Cardiac fibroblast (primary cell): ENCODE data around the gene SH3BP2.

Experiments used
- DNase-seq, 2 donors: peaks; one replicate each; pipeline versions ENCODE4 v3.0.0 to v3.0.0-alpha.2; 2010; ENCODE audit warnings: low read depth in 2 of 2
- H3K4me3 ChIP-seq, 2 donors: replicated peaks in 1 of 2; 1 replicate in 1 of 2; 2 replicates in 1 of 2; pipeline ENCODE4 v1.5.1; 2011; ENCODE audit warnings: low read depth in 2 of 2, low read length in 2 of 2, mild to moderate bottlenecking in 2 of 2, moderate library complexity in 1 of 2
- TF ChIP-seq, protein P1 (sequence below): IDR thresholded peaks from one replicate; pipeline ENCODE4 v1.5.1; 2011; ENCODE audit warnings: low read depth, mild to moderate bottlenecking, low read length, inconsistent platforms

Gene SH3BP2

DNA sequence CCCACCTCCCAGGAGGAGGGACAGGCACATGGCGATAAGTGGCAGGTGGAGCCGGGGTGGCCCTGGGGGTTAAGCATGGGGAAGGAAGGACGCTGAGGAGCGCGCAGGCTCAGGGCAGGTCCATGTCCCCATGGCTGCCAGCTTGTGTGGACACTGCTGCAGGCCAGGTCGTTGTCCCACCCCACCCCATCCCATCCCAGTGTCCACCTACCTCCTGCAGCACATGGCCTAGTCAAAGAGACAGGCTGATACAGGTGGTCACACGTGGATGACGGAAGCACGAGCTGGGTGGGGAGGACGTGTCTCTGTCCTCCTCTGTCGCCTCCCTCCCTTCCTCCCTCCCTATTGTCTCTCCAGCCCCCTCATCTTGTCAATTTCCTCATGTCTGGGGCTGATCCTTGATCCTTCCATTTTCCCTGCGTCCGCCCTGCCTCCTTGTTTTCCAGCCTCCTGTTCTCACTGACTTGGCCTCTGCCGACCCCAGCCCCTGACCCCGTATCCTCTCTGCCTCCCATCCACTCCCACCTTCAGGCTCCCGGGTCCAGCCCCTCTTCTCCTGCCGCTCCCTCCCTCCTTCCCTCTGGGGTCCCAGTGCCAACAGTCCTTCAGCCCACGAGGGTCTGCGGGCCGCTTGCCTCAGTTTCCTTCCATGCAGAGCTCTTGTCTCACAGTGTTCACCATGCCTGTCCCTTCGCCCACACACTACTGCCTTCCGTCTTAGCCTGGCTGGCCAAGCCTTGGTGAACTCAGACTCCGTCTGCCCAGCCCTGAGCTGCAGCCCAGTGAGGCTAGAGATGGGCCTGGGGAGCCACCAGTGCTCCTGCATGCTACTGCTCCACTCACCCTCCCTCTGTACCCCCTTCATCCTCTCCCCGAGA, 35.2 kb downstream of the SH3BP2 start:
- no peak overlapping the region for H3K4me3 ChIP-seq
- TF ChIP-seq, protein P1, sequence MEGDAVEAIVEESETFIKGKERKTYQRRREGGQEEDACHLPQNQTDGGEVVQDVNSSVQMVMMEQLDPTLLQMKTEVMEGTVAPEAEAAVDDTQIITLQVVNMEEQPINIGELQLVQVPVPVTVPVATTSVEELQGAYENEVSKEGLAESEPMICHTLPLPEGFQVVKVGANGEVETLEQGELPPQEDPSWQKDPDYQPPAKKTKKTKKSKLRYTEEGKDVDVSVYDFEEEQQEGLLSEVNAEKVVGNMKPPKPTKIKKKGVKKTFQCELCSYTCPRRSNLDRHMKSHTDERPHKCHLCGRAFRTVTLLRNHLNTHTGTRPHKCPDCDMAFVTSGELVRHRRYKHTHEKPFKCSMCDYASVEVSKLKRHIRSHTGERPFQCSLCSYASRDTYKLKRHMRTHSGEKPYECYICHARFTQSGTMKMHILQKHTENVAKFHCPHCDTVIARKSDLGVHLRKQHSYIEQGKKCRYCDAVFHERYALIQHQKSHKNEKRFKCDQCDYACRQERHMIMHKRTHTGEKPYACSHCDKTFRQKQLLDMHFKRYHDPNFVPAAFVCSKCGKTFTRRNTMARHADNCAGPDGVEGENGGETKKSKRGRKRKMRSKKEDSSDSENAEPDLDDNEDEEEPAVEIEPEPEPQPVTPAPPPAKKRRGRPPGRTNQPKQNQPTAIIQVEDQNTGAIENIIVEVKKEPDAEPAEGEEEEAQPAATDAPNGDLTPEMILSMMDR, result no peak
- DNase-seq, result no peak

DNA sequence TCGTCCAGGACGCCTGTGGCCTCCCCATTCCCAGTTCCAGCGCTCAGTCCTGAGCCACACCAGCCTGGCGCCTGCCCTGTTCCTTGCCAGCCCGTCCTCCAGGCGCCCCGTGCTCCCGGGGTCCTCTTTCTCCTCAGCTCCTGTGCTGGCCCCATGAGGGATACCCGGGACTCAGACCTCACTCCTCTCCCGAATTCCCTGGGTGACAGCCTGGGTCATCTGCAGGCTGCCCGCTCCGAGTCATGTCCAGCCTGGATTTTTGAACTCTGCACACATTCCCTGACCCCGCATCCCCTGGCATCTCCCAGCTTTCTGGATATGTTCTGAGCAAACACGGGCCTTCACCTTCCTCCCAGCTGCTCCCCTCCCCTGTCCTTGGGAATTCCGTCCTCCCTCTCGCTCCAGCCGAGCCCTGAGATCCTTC, 35.9 kb downstream of the SH3BP2 start:
- DNase-seq, result no peak
- TF ChIP-seq, protein P1, result no peak
- H3K4me3 ChIP-seq, result no peak overlapping the region

DNA sequence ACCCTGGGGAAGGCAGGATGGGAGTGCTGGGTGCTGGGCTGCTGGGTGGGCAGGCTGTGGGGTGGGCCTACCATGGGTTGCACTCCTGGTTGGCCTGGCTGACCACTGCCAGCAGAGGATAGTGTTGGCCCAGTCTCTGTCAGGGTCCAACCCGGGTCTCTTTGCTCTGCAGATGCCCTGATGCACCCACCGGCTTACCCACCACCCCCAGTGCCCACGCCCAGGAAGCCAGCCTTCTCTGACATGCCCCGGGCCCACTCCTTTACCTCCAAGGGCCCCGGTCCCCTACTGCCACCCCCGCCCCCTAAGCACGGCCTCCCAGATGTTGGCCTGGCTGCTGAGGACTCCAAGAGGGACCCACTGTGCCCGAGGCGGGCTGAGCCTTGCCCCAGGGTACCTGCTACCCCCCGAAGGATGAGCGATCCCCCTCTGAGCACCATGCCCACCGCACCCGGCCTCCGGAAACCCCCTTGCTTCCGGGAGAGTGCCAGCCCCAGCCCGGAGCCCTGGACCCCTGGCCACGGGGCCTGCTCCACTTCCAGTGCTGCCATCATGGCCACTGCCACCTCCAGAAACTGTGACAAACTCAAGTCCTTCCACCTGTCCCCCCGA, 36.5 kb downstream of the SH3BP2 start:
- DNase-seq, result no peak
- TF ChIP-seq, protein P1, result no peak
- H3K4me3 ChIP-seq, result no peak overlapping the region

DNA sequence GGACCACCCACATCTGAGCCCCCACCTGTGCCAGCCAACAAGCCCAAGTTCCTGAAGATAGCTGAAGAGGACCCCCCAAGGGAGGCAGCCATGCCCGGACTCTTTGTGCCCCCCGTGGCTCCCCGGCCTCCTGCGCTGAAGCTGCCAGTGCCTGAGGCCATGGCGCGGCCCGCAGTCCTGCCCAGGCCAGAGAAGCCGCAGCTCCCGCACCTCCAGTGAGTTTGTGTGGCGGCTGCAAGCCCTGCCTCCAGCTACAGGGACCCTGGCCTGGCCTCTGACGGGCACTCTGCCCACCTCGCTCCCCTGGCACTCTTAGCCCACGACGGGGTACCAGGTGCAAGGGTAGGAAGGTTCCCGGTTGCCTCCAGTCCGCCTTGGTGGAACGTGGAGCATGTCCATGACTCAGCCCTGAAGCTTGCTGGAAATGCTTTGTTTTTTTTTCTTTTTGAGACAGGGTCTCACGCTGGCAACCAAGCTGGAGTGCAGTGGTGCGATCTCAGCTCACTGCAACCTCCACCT, 37.1 kb downstream of the SH3BP2 start:
- TF ChIP-seq, protein P1, result no peak
- H3K4me3 ChIP-seq, result no peak overlapping the region
- DNase-seq, result no peak

DNA sequence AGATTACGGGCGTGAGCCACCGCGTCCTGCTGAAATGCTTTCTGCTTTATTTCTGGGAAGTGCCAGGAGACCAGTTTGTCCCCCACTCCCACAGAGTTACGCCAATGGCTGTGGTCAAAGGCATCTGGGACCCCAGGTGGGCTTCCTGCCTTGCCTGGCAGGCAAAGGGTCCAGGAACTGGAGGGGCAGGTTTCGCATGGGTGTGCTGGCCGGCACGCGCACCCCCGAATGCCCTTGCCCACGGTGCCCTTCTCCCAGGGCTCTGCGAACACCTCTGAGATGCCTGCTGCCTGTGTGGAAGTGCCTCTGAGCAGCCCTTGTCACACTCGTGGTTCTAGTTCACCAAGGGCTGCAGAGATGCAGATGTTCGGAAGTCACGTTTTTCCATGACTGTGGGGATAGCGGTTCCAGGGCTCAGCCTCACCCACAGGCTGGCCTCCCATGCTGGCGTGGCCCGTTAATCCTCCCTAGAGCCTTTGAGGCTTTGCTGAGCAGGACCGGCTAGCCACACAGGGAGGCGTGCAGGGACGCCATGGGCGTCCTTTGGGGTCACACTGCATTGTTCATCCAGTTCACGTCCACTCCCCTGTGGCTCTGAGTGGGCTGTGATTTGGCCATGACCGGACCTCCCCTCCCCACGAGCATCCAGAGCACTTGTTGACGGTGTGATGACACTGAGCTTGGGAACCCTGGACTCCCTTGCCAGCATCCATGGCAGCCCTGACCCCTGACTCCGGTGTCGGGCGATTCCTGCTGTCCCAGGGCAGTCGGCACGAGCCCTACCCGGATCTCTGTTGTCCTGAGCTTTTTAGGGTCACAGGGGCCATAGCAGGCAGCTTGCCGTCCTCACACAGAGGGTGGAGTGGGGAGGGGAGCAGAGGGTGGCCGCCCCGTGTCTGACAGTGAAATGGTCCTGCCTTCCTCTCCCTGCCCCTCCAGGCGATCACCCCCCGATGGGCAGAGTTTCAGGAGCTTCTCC, 38.0 kb downstream of the SH3BP2 start:
- TF ChIP-seq, protein P1, result no peak
- no peak overlapping the region for H3K4me3 ChIP-seq
- no peak for DNase-seq

DNA sequence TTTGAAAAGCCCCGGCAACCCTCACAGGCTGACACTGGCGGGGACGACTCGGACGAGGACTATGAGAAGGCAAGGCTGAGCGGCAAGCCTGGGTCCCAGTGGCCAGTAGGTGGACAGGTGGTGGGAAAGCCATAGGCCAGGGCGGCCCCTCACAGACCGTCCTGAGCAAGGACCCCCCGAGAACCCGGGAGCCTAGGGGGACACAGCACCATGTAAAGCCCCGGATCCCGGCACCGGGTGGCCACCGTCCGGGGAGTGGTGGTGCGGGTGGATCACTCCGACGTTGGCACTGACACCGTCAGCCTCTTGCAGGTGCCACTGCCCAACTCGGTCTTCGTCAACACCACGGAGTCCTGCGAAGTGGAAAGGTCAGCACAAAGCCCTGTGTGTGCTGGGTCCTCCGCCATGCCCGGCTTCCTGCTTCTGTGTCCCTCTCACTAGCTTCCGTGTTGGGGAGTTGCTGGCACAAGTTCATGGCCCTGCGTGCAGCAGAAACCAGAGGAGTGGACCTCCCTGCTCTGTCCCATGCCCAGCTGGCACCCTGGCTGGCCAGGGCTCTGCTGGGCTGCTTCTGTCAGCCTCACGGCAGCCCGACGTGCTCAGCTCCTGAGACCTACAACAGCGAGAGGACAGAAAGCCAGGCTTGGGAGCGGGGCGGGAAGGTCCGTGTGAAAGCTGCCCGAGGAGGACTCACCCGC, 38.9 kb downstream of the SH3BP2 start:
- no peak overlapping the region for H3K4me3 ChIP-seq
- TF ChIP-seq, protein P1, result no peak
- no peak for DNase-seq
